Stomach (tissue), 9 donors: ENCODE data around the gene PNPLA2. TPM values are rescaled to one million over a fixed set of nuclear protein-coding genes. Genes with fewer than 3 reads are reported as not detected.

Experiments
- DNase-seq, 2 donors: peaks; one replicate each; pipeline versions ENCODE4 v3.0.0 to v3.0.0-alpha.2; 2013 to 2019
- H3K27ac ChIP-seq, 5 donors: fragments of 200-600 bp in 4 of 5; sonication (generic) in 4 of 5; one replicate each; pipeline ENCODE4 v1.5.1; 2013 to 2019; ENCODE audit warnings: mild to moderate bottlenecking in 1 of 5, moderate library complexity in 1 of 5
- H3K27me3 ChIP-seq, 3 donors: fragments of 200-600 bp; sonication (generic); one replicate each; pipeline ENCODE4 v1.5.1; 2017 to 2019; ENCODE audit warnings: mixed run types in 1 of 3
- H3K36me3 ChIP-seq, 4 donors: fragments of 200-600 bp; sonication (generic); 1 replicate in 3 of 4; 2 replicates in 1 of 4; pipeline ENCODE4 v1.5.1; 2016 to 2019
- H3K4me1 ChIP-seq, 4 donors: fragments of 200-600 bp; sonication (generic); one replicate each; pipeline ENCODE4 v1.5.1; 2016 to 2019
- H3K4me3 ChIP-seq, 4 donors: fragments of 200-600 bp; sonication (generic) in 3 of 4; one replicate each; pipeline ENCODE4 v1.5.1; 2016 to 2019; ENCODE audit warnings: mild to moderate bottlenecking in 1 of 4
- H3K9me3 ChIP-seq, 4 donors: fragments of 200-600 bp; sonication (generic); one replicate each; pipeline ENCODE4 v1.5.1; 2016 to 2019
- EP300 ChIP-seq: sonication (generic); formaldehyde crosslinking; IDR thresholded peaks from one replicate; pipeline ENCODE4 v1.6.1; 2017; ENCODE audit warnings: antibody characterized with exemption
- POLR2A ChIP-seq, 4 donors: fragments of 450-650 bp; IDR thresholded peaks; one replicate each; pipeline ENCODE4 v1.6.1; 2016; ENCODE audit warnings: antibody characterized with exemption in 4 of 4, control low read depth in 2 of 4, mild to moderate bottlenecking in 1 of 4, moderate library complexity in 1 of 4
- POLR2AphosphoS5 ChIP-seq, 3 donors: sonication (generic); formaldehyde crosslinking; IDR thresholded peaks; one replicate each; pipeline ENCODE4 v1.6.1; 2016; ENCODE audit warnings: antibody characterized with exemption in 3 of 3
- whole genome bisulfite sequencing, 5 donors: extraction: QIAGEN DNeasy Blood & Tissue Kit in 3 of 5; methylation state at CpG; one replicate each; pipeline versions ENCODE4 v1.1.5 to v1.1.7; 2013 to 2018; 5-methylcytosine and 5-hydroxymethylcytosine counted together
- intact Hi-C: fragments of 100-400 bp; cut with DNase I; formaldehyde crosslinking; loops from one replicate; pipeline ENCODE4 v1.15.1; 2023; ENCODE audit warnings: low total_unique reads
- polyA plus RNA-seq, 3 donors: library from polyadenylated mRNA; stranded (reverse); fragments of 200-250 nt; gene quantifications; one replicate each; pipeline ENCODE4 v1.2.3, GENCODE V29; 2013
- total RNA-seq, 5 donors: library from RNA; depleted of rRNA; stranded (reverse); fragments of >200 nt; gene quantifications; one replicate each; pipeline versions ENCODE4 v1.1.0 to v1.2.3, GENCODE V29; 2014 to 2016
- TF ChIP-seq, protein P1 (sequence below), 7 experiments: fragments of 450-650 bp in 4 of 7; fragments of 200-600 bp in 3 of 7; sonication (generic) in 3 of 7; IDR thresholded peaks; one replicate each; pipeline ENCODE4 v1.5.1; 2016 to 2019; ENCODE audit warnings: antibody characterized with exemption in 7 of 7, control low read depth in 2 of 7, mild to moderate bottlenecking in 1 of 7
- donor health status: healthy with polysubstance abuse.
- donor health status: Bipolar disorder and iron deficiency.
- donor health status: healthy.

PNPLA2 gene
- total and polyA plus RNA-seq, 8 donors: 33.4 to 385 (median 82.9) TPM

- Histone ChIP-seq H3K36me3 (peaks cover 0 to 4% (median 0%) of the 10 kb centered on the region in 4 donors), H3K9me3 (no peaks in the 10 kb centered on the region), H3K27me3 (peaks cover 0 to 5% (median 2%) of the 10 kb centered on the region in 3 donors), H3K4me1 (peaks cover 11 to 36% (median 27%) of the 10 kb centered on the region in 4 donors), H3K4me3 (no peak overlapping the region), H3K27ac (no peak overlapping the region)
- no peak for DNase-seq
- intact Hi-C loops: no loop called here
- 78 to 89% (median 84%) methylated on average over 7 to 12 of the region's 12 CpGs for WGBS, 5 donors
- TF ChIP-seq EP300 (no peak), POLR2AphosphoS5 (IDR thresholded peaks at IDR 0.05) (no peak), POLR2A (IDR thresholded peaks at IDR 0.05) (no peak)
- TF ChIP-seq, protein P1, sequence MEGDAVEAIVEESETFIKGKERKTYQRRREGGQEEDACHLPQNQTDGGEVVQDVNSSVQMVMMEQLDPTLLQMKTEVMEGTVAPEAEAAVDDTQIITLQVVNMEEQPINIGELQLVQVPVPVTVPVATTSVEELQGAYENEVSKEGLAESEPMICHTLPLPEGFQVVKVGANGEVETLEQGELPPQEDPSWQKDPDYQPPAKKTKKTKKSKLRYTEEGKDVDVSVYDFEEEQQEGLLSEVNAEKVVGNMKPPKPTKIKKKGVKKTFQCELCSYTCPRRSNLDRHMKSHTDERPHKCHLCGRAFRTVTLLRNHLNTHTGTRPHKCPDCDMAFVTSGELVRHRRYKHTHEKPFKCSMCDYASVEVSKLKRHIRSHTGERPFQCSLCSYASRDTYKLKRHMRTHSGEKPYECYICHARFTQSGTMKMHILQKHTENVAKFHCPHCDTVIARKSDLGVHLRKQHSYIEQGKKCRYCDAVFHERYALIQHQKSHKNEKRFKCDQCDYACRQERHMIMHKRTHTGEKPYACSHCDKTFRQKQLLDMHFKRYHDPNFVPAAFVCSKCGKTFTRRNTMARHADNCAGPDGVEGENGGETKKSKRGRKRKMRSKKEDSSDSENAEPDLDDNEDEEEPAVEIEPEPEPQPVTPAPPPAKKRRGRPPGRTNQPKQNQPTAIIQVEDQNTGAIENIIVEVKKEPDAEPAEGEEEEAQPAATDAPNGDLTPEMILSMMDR (IDR thresholded peaks at IDR 0.05): no peak
These were observed 37.1 kb downstream of the PNPLA2 start for GRCh38 chr11:855796-856195.

DNA sequence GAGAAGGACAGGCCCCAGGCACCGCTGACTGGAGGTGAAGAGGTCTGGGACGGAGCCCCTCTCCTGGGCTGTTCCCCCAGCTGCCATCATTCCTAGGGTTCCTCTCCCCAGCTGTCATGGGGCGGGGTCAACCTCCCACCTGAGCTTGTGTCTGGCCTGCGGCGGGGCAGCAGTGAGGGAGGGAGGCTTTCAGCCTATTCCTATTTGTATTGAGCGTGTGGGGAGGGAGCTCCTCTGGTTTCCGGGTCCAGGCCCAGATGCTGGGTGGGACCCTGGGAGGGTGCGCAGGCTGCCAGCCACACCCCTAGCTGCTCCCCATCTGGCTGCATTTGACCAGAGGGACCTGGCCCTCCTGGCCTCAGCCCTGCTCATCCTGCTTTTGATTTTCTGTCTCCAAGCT is 37.7 kb downstream of the PNPLA2 start:
- DNase-seq: no peak

GRCh38 chr11:858053-858761 is 39.5 kb downstream of the PNPLA2 start:
- WGBS, 5 donors: 83 to 88% (median 86%) methylated on average over 18 to 27 of the region's 27 CpGs
- Histone ChIP-seq H3K4me1 (peaks cover 11 to 39% (median 33%) of the 10 kb centered on the region in 4 donors), H3K27me3 (no peaks in the 10 kb centered on the region), H3K27ac (no peak overlapping the region), H3K4me3 (no peak overlapping the region), H3K9me3 (no peaks in the 10 kb centered on the region), H3K36me3 (peaks cover 0 to 12% (median 8%) of the 10 kb centered on the region in 4 donors)
- TF ChIP-seq POLR2A (IDR thresholded peaks at IDR 0.05) (no peak), EP300 (no peak)
- no peak for DNase-seq
- intact Hi-C loops: no loop called here

More for the DNA sequence above, 37.7 kb downstream of the PNPLA2 start:
- peaks cover 11 to 30% (median 21%) of the 10 kb centered on the region in 4 donors for H3K4me1 ChIP-seq
- 66 to 94% (median 77%) methylated on average over 3 to 8 of the region's 8 CpGs for WGBS, 5 donors
- TF ChIP-seq EP300 (no peak), POLR2A (IDR thresholded peaks at IDR 0.05) (no peak), POLR2AphosphoS5 (IDR thresholded peaks at IDR 0.05) (no peak)
- TF ChIP-seq, protein P1 (IDR thresholded peaks at IDR 0.05): no peak
- intact Hi-C loops: no loop called here
- peaks cover 0 to 4% (median 0%) of the 10 kb centered on the region in 4 donors for H3K36me3 ChIP-seq
- no peak overlapping the region for H3K27ac ChIP-seq
- no peaks in the 10 kb centered on the region for H3K27me3 ChIP-seq
- H3K9me3 ChIP-seq: no peaks in the 10 kb centered on the region
- no peak overlapping the region for H3K4me3 ChIP-seq

- peaks cover 0 to 18% (median 14%) of the 10 kb centered on the region in 4 donors for H3K36me3 ChIP-seq
- no peaks in the 10 kb centered on the region for H3K27me3 ChIP-seq
- TF ChIP-seq EP300 (no peak), POLR2AphosphoS5 (IDR thresholded peaks at IDR 0.05) (no peak), POLR2A (IDR thresholded peaks at IDR 0.05) (no peak)
- TF ChIP-seq, protein P1 (IDR thresholded peaks at IDR 0.05): no peak
- no peaks in the 10 kb centered on the region for H3K9me3 ChIP-seq
- intact Hi-C loops: no loop called here
- no peak overlapping the region for H3K27ac ChIP-seq
- WGBS, 5 donors: 80 to 87% (median 84%) methylated on average over 27 to 37 of the region's 37 CpGs
- H3K4me1 ChIP-seq: peaks cover 11 to 40% (median 33%) of the 10 kb centered on the region in 4 donors
- no peak overlapping the region for H3K4me3 ChIP-seq
- no peak for DNase-seq
These were observed 40.1 kb downstream of the PNPLA2 start for GRCh38 chr11:858762-859339.
